Central memory CD8-positive, alpha-beta T cell (primary cell): ENCODE results near the gene PALLD.
"Not testable (repeated sequence)": the region's sequence is repeated elsewhere in the genome, so short reads cannot be mapped to it uniquely, and the experiment has no call there.

ENCODE experiments used
- ATAC-seq: fragments of 150-1000 bp; cut with Tn5 transposase; replicated peaks from 2 replicates; pipeline ENCODE4 v1.10.0; 2022; ENCODE audit warnings: mild to moderate bottlenecking, moderate FRiP score, moderate number of reproducible peaks; ENCODE audit not compliant: poor library complexity, severe bottlenecking; ENCODE audit errors: extremely low read depth
- DNase-seq, 2 donors: peaks; one replicate each; pipeline ENCODE4 v3.0.0; 2021; ENCODE audit warnings: low spot score in 2 of 2
- H3K27ac Mint-ChIP-seq: one replicate; pipeline ENCODE4 v1.8.0; 2022; ENCODE audit warnings: low read depth, mild to moderate bottlenecking, moderate library complexity, mixed read lengths
- H3K27me3 Mint-ChIP-seq: one replicate; pipeline ENCODE4 v1.8.0; 2022; ENCODE audit warnings: mixed read lengths
- H3K36me3 Mint-ChIP-seq: one replicate; pipeline ENCODE4 v1.8.0; 2022; ENCODE audit warnings: mild to moderate bottlenecking, moderate library complexity, mixed read lengths; ENCODE audit not compliant: insufficient read depth
- H3K4me1 Mint-ChIP-seq: one replicate; pipeline ENCODE4 v1.8.0; 2022; ENCODE audit warnings: mixed read lengths
- H3K4me3 Mint-ChIP-seq: one replicate; pipeline ENCODE4 v1.8.0; 2022; ENCODE audit warnings: mild to moderate bottlenecking, moderate library complexity, mixed read lengths
- H3K9me3 Mint-ChIP-seq: one replicate; pipeline ENCODE4 v1.8.0; 2022; ENCODE audit warnings: mixed read lengths

Gene PALLD

GRCh38 chr4:168928346-168928745 is 431.5 kb downstream of the PALLD start:
- ATAC-seq (no peak), DNase-seq (no peak)
- Mint-ChIP-seq H3K9me3 (peaks cover 19% of the 10 kb centered on the region), H3K27ac (no peak overlapping the region), H3K4me3 (no peak overlapping the region), H3K4me1 (peaks cover 10% of the 10 kb centered on the region), H3K36me3 (peaks cover 4% of the 10 kb centered on the region), H3K27me3 (no peaks in the 10 kb centered on the region)

DNA sequence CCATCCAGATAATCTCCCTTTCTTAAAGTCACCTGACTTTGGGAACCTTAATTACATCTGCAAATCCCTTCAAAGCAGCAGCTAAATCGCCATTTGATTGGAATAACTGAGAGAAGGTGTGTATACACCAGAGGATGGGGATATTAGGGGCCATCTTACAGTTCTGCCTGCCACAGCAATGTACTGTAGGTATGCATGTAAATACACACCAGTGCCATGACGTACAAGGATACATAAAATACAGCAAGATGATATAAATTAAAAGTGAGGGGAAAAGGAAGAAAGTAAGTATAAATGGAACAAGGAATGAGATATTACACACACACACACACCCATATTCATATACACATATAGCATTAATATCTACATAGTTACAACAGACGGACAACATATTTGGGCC is 432.0 kb downstream of the PALLD start:
- Mint-ChIP-seq H3K27ac (no peak overlapping the region), H3K27me3 (no peaks in the 10 kb centered on the region)
- ATAC-seq: no peak

GRCh38 chr4:168930413-168931196 is 433.8 kb downstream of the PALLD start:
- Mint-ChIP-seq H3K4me1 (peaks cover 6% of the 10 kb centered on the region), H3K4me3 (no peak overlapping the region), H3K9me3 (peaks cover 23% of the 10 kb centered on the region), H3K27ac (no peak overlapping the region), H3K36me3 (peaks cover 2% of the 10 kb centered on the region), H3K27me3 (no peaks in the 10 kb centered on the region)
- no peak for DNase-seq
- ATAC-seq: no peak

More for the DNA sequence above, 432.0 kb downstream of the PALLD start:
- Mint-ChIP-seq H3K9me3 (peaks cover 23% of the 10 kb centered on the region), H3K4me1 (peaks cover 8% of the 10 kb centered on the region), H3K36me3 (peaks cover 4% of the 10 kb centered on the region), H3K4me3 (no peak overlapping the region)
- no peak for DNase-seq

DNA sequence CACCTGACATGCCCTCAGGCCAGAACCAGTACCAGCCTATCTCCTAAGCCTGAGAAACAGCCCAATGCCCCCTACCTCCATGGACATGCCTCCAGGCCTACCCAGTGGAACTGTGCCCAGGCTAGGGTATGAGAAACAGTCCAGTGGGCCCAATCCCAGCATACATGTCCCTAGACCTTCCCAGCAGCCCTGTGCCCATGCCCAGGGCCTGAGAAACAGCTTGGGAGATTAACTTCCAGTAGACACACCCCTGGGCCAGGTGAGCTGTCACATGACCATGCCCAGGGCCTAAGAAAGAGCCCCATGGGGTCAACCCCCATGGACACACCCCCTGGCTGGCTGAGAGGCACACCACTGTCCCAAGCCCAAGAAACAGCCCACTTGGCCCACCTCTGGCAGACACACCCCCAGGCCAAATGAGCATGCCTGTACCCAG is 434.4 kb downstream of the PALLD start:
- H3K9me3 Mint-ChIP-seq: peaks cover 24% of the 10 kb centered on the region
- ATAC-seq: no peak

GRCh38 chr4:168932138-168932537 is 435.3 kb downstream of the PALLD start:
- no peak overlapping the region for H3K27ac Mint-ChIP-seq
- peaks cover 3% of the 10 kb centered on the region for H3K36me3 Mint-ChIP-seq
- no peaks in the 10 kb centered on the region for H3K27me3 Mint-ChIP-seq
- peaks cover 29% of the 10 kb centered on the region for H3K9me3 Mint-ChIP-seq
- no peak for ATAC-seq
- DNase-seq: no peak
- no peak overlapping the region for H3K4me3 Mint-ChIP-seq
- H3K4me1 Mint-ChIP-seq: peaks cover 6% of the 10 kb centered on the region

More for the DNA sequence above, 434.4 kb downstream of the PALLD start:
- peaks cover 2% of the 10 kb centered on the region for H3K36me3 Mint-ChIP-seq
- no peak overlapping the region for H3K4me3 Mint-ChIP-seq
- peaks cover 6% of the 10 kb centered on the region for H3K4me1 Mint-ChIP-seq
- no peak overlapping the region for H3K27ac Mint-ChIP-seq
- DNase-seq: no peak
- H3K27me3 Mint-ChIP-seq: no peaks in the 10 kb centered on the region

GRCh38 chr4:168933423-168933822 is 436.6 kb downstream of the PALLD start:
- no peaks in the 10 kb centered on the region for H3K27me3 Mint-ChIP-seq
- peak overlapping the region; percentile 6 for H3K4me3 Mint-ChIP-seq
- H3K36me3 Mint-ChIP-seq: peaks cover 3% of the 10 kb centered on the region
- DNase-seq (no peak), ATAC-seq (no peak)
- H3K9me3 Mint-ChIP-seq: peaks cover 34% of the 10 kb centered on the region
- H3K4me1 Mint-ChIP-seq: peaks cover 6% of the 10 kb centered on the region
- H3K27ac Mint-ChIP-seq: no peak overlapping the region

DNA sequence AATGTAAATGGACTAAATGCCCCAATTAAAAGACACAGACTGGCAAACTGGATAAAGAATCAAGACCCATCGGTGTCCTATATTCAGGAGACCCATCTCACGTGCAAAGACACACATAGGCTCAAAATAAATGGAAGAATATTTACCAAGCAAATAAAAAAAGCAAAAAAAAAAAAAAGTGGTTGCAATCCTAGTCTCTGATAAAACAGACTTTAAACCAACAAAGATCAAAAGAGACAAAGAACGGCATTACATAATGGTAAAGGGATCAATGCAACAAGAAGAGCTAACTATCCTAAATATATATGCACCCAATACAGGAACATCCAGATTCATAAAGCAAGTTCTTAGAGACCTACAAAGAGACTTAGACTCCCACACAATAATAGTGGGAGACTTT is 440.6 kb downstream of the PALLD start:
- H3K4me1 Mint-ChIP-seq, DNase-seq, H3K4me3 Mint-ChIP-seq, ATAC-seq, H3K27ac Mint-ChIP-seq, H3K27me3 Mint-ChIP-seq, H3K36me3 Mint-ChIP-seq: not testable (repeated sequence)
- H3K9me3 Mint-ChIP-seq: peaks cover 25% of the 10 kb centered on the region

DNA sequence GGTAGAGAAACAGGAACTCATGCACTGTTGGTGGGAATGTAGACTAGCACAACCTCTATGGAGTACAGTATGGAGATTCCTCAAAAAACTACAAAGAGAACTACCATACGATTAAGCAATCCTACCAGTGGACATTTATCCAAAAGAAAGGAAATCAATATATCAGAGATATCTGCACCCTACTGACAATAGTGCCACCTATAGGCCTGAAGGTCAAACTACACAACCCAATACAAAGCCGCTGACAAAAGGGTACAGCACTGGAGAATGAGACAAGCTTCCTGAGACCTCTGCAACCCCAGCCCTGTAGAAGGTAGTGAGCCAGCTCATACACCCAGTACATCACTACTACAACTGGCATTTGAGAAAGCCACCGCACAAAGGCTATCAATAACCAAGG is 446.1 kb downstream of the PALLD start:
- Mint-ChIP-seq H3K36me3 (no peaks in the 10 kb centered on the region), H3K27ac (no peak overlapping the region), H3K27me3 (no peaks in the 10 kb centered on the region), H3K4me1 (no peaks in the 10 kb centered on the region), H3K4me3 (no peak overlapping the region), H3K9me3 (peaks cover 5% of the 10 kb centered on the region)
- DNase-seq: no peak
- no peak for ATAC-seq

DNA sequence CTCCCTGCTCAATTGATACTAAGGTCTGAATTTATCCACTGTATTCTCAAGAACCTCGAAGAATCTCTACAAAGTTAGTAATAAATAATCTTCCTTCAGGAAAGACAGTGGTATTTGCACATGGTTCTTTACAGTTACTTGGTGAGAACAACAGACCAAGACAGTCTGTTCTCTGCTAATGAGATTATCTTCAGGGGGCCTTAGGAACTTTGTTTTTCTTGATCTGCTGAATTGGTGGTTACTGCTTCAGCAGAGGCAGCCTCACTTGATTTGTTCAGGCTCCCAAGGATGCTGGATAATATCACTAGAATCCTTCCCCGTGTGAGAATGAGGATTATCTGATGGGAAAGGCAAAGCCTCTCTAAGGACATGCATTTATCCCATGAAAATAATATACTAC is 448.4 kb downstream of the PALLD start:
- DNase-seq (no peak), ATAC-seq (no peak)
- H3K36me3 Mint-ChIP-seq: no peaks in the 10 kb centered on the region
- no peak overlapping the region for H3K27ac Mint-ChIP-seq
- no peak overlapping the region for H3K4me3 Mint-ChIP-seq
- H3K4me1 Mint-ChIP-seq: no peaks in the 10 kb centered on the region
- no peaks in the 10 kb centered on the region for H3K27me3 Mint-ChIP-seq
- H3K9me3 Mint-ChIP-seq: no peaks in the 10 kb centered on the region

- not testable (repeated sequence) for H3K9me3 Mint-ChIP-seq, H3K4me1 Mint-ChIP-seq, H3K27me3 Mint-ChIP-seq, H3K36me3 Mint-ChIP-seq, H3K4me3 Mint-ChIP-seq, H3K27ac Mint-ChIP-seq, ATAC-seq, DNase-seq
These were observed 456.0 kb downstream of the PALLD start for GRCh38 chr4:168952821-168953246.

GRCh38 chr4:168955674-168956073 is 458.8 kb downstream of the PALLD start:
- Mint-ChIP-seq H3K4me1 (no peaks in the 10 kb centered on the region), H3K27me3 (no peaks in the 10 kb centered on the region), H3K9me3 (no peaks in the 10 kb centered on the region), H3K4me3 (no peak overlapping the region), H3K27ac (no peak overlapping the region), H3K36me3 (peaks cover 3% of the 10 kb centered on the region)
- DNase-seq (no peak), ATAC-seq (no peak)

DNA sequence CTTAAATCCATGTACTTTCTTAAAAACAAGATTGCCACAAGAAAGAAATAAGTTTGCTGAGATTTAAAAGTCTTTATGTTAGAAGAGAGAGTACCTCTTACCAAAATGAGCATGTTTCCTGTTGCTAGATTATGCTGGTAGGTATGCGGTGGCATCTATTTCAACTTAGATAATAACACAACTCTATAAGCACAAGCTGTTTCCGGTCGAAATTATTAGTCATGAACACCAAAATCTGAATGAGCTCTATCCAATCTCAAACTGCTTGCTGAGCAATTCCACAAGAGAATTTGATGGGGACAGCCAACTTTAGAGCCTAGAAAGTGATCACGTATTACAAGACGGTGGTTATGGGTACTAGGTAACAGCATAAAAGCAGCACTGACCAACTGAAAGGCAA is 463.9 kb downstream of the PALLD start:
- H3K4me1 Mint-ChIP-seq: no peaks in the 10 kb centered on the region
- no peaks in the 10 kb centered on the region for H3K9me3 Mint-ChIP-seq
- H3K36me3 Mint-ChIP-seq: no peaks in the 10 kb centered on the region
- H3K27ac Mint-ChIP-seq: no peak overlapping the region
- H3K27me3 Mint-ChIP-seq: no peaks in the 10 kb centered on the region
- no peak for DNase-seq
- ATAC-seq: no peak
- H3K4me3 Mint-ChIP-seq: no peak overlapping the region

DNA sequence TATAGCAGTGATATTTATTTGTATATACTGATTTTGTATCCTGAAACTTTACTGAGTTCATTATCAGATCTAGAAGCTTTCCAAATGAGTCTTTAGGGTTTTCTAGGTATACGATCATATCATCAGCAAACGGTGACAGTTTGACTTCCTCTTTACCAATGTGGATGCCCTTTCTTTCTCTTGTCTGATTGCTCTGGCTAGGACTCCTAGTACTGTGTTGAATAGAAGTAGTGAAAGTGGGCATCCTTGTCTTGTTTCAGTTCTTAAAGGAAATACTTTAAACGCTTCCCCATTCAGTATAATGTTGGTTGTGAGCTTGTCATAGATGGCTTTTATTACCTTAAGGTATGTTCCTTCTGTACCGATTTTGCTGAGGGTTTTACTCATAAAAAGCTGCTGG is 475.7 kb downstream of the PALLD start:
- H3K36me3 Mint-ChIP-seq: no peaks in the 10 kb centered on the region
- no peaks in the 10 kb centered on the region for H3K4me1 Mint-ChIP-seq
- peaks cover 22% of the 10 kb centered on the region for H3K9me3 Mint-ChIP-seq
- no peak overlapping the region for H3K27ac Mint-ChIP-seq
- H3K27me3 Mint-ChIP-seq: no peaks in the 10 kb centered on the region
- DNase-seq (no peak), ATAC-seq (no peak)
- no peak overlapping the region for H3K4me3 Mint-ChIP-seq
